ENCODE measurements around the gene HOXC11.

The HOXC11 gene

DNA sequence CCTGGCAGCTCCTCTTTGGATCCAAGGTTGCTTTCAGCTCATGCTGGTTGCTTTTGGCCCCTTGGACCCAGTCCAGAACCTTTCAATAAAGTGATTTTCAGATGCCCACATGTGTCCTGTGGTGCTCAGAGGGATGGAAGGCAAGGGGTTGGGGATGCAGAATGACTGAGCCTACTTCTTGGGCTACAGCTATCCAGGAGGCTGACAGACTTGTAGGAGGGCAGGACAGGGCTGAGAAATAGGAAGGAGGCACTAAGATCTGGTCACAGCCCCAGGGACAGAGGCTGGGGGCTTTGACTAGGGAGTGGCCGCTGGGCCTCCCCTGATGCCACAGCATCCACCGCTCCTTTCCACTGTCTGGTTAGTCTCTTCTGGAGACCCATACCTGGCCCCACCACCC lies 1.2 kb upstream of the HOXC11 start:
- no peak for DNase-seq

DNA sequence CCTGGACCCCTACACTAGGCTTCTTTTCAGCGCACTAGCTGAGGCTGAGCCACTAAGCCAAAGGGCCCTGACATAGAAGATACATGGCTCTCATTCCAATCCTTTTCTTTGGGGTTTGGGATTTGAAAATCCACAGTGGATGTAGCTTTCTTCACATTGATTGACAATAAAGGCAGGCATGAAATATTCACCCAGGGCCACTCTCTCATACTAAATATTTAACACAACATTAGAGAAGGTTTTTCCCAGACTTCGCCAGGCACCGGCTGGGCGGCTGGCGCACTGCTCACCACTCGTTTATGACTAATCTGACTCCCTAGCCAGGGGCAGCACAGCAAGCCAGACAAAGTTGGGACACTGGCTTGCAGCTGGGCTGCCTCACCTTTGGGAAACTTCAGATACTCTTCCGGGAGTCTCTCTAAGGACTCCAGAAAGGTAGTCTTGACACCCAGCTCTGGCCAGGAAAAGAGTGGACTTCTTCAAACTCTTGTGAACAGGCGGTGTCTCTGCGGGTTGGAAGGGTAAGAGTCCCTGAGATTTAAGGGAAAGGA lies 699 bp upstream of the HOXC11 start:
- DNase-seq, result no peak

- no peak for DNase-seq
Measured at GRCh38 chr12:53973236-53974042, 513 bp downstream of the HOXC11 start.

- DNase-seq, result no peak
Measured at GRCh38 chr12:53974084-53975063, 1.4 kb downstream of the HOXC11 start, which contains the start of gene HOTAIR. TSS of gene HOTAIR (minus strand) at chr12:53974954.

DNA sequence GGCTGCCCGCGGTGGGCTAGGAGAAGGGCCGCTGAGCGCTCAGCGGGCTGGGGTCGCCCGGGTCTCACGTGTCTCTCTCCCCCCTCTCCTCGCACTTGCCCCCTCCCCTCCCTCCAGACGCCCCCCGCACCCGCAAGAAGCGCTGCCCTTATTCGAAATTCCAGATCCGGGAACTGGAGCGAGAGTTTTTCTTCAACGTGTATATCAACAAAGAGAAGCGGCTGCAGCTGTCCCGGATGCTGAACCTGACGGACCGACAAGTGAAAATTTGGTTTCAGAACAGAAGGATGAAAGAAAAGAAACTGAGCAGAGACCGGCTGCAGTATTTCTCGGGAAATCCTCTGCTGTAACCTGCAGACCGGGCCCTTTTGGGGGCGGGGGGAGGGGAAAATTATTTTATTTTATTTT lies 2.1 kb downstream of the HOXC11 start:
- DNase-seq, result no peak

DNA sequence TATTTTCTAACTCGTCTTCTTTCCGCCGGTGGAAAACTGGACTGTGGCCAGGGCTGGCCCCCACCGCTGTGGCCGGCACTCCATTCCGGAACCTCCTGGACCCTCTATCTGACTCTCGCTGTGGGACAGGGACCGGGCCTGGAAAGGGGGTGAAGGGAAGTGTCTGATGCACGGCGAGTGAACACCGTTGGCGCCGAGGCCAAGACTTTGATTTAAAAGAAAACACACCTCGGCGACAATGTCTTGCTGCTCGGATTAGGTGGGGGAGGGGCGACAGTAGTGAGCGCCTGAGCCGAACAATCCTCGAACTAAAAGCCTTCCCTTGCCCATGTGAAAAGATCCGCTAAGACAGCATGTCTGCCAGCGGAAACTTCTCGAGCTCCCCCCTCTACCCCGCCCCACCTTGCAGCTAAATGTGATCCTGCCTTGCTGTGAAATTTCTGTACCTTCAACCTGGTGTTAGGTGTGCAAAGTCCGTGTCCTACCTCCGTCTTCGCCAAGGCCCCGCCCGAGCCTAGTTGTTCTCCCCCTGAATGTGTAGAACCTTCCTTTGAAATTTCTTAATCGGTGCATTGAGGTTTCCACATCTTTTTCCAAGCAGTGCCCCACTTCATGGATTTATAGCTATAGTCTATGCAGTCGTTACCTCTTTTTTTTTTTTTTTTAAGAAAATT lies 2.7 kb downstream of the HOXC11 start:
- DNase-seq, result no peak

DNA sequence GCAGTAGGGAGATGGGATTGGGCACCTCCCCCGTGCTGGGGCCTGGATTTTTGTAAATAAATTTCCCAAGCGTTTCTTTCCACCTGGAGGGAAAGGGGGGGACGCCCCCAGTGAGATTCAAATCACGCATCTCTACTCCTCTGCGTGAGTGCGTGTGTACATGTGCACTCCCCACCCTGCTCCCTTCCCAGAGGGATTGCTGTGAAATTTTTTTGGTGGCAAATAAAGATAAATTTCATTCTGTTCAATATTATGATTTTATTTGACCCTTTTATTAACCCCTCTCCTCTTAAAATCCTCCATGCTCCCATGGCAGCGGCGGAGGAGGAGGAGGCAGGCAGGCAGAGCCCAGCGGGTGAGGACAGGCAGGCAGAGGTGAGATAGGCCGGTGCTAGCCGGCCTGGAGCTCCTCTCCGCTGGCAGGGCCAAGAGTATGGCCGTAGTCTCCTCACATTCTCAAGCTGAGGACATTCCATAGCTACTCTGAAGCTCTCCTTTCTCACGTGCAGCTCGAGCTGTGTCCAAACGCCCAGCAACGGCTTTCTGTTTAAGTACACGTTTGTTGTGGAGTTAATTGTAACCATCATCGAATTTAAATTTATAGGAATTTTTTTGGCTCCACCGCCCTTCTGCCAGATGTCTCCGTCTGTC lies 3.4 kb downstream of the HOXC11 start:
- DNase-seq, result no peak

DNA sequence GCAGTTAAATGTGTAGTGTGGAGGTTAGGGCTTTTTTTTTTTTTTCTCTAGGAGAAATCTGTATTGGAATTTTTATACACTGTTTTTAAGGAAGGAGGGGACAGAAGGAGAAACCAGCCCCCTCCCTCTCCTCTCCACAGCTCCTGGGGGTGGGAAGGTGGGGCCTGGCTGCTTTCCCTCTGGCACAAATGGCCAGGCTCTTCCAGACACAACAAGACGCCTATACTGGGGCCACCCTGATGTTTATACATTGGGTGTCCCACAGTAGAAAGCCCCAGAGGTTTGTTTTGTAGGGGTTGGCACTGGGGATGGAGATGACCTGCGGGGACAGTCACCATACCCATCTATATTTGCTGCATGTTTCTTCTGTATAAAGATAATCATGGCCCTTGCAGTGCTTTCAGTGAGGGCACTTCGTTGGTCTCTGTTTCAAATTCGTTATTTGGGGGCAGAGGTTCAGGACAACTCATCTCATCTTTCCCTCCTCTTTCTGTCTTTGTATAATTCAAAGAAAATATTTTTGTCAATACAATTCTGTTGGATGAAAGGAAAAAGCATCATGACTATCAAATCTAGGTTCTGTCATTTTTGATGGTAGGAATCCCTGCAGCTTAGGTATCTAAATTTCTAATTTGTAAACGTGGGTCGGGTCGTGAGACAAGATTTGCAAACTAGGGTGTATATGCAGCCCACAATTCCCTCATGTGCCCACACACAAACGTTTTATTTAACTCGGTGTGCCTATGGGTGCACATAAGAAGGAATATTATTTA lies 4.1 kb downstream of the HOXC11 start:
- no peak for DNase-seq

DNA sequence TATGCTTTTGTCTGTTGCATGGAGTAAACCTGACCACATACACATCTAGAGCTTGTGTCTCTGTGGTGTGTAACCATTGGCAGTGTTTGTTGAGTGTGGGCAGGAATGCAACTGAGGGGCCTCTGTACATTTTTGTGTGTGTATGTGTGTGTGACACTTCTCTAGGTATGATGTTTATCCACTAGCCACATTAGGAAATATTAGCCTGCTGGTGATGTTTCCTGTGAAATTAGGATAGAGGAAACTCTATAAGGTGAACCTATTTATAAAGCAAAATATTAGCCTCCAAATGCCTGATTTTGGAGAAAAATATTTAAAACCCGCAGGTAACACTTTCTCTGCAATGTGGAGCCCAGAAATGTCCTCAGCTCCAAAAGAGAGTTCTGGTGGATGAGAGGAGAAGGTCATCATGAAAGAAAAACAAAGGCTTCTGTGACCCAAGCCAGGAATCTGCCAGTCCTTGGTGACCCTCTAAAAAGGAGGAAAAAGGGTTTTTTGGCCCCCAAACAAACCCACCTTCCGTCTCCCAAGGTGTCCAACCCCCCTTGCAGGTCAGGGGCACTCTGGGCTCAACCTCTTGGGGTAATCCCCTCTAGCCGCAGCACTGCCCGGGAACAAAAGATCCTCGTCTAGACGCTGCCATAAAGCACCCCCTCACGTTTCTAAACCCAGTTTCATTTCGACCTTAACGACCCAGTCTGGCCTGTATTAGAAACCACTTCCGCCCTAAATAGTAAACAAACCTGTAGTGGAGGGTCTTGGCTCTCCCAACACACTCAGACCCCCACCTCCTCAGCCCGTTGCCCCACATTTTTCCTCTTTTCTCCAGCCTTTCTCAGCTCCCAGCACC lies 4.9 kb downstream of the HOXC11 start:
- DNase-seq, result no peak

DNA sequence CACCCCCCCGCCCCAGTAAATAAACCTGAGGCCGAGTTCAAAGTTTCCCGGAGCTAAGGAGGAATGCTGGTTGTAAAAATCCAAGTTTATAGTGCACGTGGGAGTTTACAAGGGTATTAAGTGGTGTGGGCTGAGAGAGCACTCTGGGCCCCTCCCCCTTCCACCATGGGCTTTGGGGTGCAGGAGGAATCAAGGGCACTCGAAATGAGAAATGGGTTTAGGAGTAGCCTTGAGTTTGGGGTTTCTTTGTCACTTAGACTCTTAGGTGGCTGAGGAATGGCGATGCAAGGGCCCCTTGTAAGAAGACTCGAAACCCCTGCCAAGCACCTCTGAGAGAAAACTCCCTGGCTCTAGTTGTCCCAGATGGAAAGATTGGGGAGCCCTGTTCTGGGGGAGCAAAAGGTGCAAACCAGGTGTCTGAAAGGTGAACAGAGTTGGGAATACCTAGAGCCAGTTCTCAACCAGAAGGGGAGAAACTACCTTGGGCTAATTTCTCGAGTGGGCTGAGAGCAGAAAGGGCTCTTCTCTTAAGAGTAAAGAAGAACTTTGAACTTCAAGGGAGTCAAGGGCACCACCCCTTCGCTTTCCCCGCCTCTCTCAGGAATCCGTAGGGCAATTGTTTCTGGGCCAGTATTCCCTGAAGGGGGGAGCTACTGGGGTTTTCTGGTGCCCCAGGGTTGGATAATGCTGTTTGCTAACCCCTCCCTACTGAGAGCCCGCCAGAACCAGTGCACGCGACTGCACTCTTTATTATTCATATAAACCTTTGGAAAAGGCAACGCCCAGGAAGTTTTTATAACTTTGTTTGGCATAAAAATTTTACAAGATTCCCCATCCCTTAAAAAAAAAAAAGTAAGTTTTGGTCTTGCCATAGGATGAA lies 5.8 kb downstream of the HOXC11 start:
- no peak for DNase-seq

DNA sequence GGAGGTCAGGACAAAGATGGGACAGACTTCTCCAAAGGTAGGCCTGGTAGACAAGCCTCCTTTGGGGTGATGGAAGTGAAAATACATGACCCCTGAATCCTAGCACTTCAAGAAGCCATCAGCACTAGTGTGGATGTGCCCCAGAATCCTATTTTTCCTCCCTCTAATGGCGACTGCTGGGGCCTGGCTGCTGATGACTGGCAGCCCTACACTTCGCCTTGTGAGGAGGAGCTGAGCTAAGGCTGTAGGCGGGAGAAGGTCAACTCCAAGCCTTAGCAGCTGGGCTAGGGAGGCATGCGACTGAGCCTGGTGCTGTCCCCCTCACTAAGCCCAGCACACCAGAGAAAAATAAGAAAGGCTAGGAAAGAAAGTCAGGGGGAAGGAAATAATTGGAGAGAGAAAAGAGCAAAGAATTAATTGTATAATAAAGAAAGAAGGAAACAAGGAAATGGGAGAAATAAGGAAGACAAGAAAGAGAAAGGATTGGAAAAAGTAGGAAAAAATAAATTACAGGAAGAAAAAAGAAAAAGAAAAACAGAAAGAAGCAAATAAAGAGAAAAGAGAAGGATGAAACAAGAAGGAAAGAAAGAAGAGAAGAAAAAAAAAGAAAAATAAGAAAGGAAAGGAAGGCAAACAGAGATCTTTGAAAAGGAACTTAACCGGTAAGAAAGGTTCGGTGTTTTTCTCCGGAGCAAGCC lies 7.3 kb downstream of the HOXC11 start:
- no peak for DNase-seq

DNA sequence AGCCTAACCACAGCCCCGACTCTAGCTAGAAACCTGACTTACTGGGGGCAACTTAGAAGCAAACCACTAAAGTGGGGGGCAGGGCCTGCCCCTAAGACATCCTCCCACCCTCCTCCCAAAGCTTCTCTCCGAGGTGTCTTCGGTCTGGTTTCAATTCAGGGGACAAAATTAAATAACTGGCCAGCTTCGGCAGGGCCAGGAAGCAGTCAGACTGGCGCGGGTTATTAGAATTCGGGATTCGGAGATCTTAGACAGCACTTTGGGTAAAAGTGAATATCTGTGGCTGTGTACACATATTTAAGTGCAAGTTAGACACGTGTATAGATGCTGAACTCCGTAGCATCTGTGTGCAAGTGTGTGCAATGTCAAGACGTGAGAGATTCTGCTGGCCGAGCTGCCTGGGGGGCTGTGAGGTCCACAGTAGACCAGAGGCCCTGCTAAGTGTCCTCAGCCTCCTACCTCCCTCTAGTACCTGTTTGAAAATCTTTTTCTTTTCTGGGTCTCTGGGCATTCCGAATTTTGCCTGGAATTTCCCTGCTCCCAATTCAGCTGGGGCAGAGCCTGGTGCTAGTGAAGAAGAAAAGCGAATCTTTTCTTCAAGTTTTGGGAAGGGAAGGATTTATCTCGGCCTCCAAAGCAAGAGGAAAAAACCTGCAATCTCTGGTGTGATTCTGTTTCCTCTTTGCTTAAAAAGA lies 8.0 kb downstream of the HOXC11 start:
- no peak for DNase-seq

- no peak for DNase-seq
Measured at GRCh38 chr12:53981634-53982565, 9.0 kb downstream of the HOXC11 start.

DNA sequence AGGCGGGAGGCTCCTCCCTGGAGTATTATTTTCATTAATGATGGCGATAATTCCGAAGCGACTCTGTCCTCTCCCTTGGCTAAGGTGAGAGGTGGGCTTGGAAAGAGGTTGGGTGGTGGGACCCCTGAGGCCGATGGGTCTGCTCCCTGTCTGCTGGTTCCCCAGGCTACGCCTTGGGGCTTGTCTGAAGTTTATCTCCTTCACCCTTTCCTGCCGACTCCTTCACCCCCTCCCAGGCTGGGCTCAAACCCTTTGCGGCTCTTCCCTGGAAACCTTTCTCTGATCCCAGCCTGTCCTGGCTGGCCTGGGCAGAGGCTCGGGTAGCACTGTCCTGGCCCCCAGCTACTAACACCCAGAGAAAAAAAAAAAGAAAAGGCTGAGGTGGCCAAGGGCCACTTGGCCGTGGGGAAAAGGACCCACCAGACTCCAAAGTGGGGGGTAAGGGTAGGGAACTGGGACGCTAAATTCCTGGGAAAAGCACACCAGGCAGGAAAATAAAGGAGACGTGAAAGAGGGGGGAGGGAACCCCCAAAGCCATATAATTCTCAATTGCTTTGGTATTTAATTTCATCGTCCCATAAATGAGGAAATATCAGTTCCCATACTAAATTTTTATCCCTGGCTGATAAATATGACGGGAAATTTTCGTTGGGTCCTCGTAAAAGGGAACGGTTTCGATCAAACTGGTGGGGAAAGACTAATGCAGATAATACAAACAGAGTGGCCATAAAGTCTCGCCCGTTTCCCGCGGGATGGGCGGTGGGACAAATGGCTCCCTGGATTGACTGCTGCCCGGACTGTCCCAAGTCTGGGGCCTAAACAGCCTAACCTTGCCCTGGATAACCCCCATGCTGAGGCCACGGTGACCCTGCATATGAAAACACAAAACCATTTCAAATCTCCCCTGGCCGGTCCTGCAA lies 10.0 kb downstream of the HOXC11 start:
- DNase-seq, result no peak
